HEK293T (cell line): ENCODE results near the gene MYL6B.

Source experiments
- FOXA1 ChIP-seq: fragments of 450-650 bp; IDR thresholded peaks from 2 replicates; pipeline ENCODE4 v1.6.1; 2016; ENCODE audit warnings: mild to moderate bottlenecking
- SP1 ChIP-seq: fragments of 450-650 bp; IDR thresholded peaks from 2 replicates; pipeline ENCODE4 v1.6.1; 2017
- ZNF384 ChIP-seq: fragments of 450-650 bp; IDR thresholded peaks from 2 replicates; pipeline ENCODE4 v1.6.1; 2016

GRCh38 chr12:56130876-56131275 is 21.5 kb upstream of the MYL6B start:
- no peak for TF ChIP-seq ZNF384
- TF ChIP-seq SP1: no peak
- no peak for TF ChIP-seq FOXA1
